Measurements from ENCODE around the gene SLC15A4. TPM values are rescaled to one million over a fixed set of nuclear protein-coding genes. Genes with fewer than 3 reads are reported as not detected.

SLC15A4 gene
- total RNA-seq, 4 donors from 2014 or later, result 32.6 to 44.2 (median 39.7) TPM

DNA sequence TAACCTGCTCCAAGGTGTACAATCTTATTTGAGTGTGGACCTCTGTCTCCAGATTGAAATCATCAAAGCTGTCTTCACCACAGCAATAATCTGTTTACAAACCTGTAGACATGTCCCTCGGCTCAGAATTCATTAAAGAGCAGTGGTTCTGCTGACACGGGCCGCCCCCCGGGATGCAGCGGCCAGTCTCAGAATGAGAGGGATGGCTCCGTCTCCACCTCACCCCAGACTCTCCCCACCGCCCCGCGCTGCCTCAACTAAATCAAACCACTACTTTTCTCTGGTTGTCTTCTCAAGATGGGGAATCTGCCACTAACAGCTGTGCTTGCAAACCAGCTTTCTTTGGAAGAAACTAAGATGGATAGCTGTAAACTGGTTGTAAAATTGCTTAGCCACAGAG lies 56.2 kb downstream of the SLC15A4 start:
- TF ChIP-seq, protein P1, sequence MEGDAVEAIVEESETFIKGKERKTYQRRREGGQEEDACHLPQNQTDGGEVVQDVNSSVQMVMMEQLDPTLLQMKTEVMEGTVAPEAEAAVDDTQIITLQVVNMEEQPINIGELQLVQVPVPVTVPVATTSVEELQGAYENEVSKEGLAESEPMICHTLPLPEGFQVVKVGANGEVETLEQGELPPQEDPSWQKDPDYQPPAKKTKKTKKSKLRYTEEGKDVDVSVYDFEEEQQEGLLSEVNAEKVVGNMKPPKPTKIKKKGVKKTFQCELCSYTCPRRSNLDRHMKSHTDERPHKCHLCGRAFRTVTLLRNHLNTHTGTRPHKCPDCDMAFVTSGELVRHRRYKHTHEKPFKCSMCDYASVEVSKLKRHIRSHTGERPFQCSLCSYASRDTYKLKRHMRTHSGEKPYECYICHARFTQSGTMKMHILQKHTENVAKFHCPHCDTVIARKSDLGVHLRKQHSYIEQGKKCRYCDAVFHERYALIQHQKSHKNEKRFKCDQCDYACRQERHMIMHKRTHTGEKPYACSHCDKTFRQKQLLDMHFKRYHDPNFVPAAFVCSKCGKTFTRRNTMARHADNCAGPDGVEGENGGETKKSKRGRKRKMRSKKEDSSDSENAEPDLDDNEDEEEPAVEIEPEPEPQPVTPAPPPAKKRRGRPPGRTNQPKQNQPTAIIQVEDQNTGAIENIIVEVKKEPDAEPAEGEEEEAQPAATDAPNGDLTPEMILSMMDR (IDR thresholded peaks at IDR 0.05; ENCODE audit: low read depth), result no peak

DNA sequence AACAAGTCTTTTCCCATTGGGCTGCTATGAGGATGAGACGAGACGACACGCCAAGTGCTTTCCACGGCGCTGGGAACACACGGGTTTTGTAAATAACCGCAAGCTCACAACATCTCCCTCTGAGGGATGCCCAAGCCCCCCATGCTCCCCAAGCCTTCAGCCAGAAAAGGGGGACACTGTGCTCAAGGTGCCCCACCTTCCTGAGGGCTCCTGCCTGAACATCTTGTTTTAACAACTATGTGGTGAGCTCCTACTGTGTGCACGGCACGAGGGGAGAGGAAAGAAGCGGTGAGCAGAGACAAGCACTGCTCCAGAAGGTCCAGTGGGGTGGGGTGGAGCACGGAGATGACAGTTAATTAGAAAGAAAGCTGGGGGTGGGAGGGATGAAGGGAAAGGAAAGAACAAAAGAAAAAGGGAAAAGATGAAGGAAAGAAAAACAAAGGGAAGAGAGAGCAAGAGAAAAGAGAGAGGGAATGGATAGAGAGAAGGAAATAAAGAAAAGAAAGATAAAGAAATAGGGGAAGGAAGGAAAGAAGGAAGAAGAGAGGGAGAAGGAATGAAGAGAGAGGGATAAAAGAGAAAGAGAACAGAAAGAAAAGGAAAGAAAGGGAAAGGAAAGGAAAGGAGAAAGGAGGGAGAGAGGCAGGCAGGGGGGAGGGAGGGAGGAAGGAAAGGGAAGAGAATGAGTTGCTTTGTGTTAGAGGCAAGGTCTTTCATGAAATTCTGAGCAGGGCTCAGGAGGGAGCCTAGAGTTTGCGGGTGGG lies 56.8 kb downstream of the SLC15A4 start:
- TF ChIP-seq, protein P1 (IDR thresholded peaks at IDR 0.05; ENCODE audit: low read depth), result no peak

DNA sequence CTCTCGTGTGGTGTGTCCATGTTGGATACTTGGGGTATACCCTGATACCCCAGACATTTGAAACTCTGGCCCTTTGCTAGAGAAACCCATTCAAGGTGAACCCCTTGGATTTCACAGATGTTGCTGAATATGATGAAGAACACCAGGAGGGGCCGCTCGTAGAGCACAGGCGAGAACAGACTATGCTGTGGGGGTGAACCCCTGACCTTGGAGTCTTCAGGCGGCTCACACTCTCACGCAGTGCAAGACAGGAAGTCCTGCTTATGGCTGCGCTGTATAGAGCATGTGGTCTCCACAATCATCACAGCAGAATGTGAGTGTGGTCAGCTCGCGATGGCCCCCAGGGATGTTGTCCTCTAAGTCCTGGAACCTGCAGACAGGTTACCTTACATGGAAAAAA lies 60.4 kb downstream of the SLC15A4 start:
- TF ChIP-seq, protein P1 (IDR thresholded peaks at IDR 0.05; ENCODE audit: low read depth), result no peak

DNA sequence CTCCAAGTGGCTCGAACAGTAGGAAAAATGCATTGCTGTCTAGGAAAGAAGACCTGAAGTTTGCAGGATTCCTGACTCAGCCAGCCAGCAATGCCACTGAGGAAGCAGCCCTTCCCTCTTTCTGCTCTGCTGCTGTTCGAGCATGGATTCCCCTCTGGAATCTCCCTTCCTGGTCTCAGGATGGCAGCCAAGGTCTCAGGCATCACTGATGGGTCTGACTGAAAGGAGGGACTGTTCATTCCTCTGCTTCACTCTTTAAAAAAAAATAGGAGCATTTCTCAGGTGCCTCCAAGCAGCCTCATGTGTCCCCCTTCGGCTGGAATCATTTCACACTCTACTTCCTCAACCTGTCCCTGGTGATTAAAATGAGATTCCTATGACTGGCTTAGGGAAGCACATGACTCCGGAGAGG lies 62.4 kb downstream of the SLC15A4 start:
- TF ChIP-seq, protein P1 (IDR thresholded peaks at IDR 0.05; ENCODE audit: low read depth), result no peak

DNA sequence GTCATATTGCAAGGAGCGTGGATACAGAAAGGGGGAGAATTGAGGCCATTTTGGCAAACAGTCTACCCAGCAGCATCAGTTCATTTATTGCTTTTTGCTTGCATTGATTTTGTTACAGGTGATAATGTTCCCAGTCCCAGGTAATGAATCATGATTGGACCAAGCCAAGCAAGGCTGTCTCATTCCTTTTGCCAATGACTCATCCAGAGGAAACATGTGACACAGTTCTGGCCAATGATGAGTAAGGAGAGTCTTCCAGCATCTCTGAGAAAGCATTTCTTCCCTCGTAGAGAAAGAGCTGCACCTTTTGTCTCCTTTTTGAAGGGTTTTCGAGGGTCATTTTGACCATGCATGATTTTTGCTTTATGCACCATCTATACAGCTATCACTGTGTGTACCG lies 68.2 kb downstream of the SLC15A4 start:
- TF ChIP-seq, protein P1 (IDR thresholded peaks at IDR 0.05; ENCODE audit: low read depth), result no peak

DNA sequence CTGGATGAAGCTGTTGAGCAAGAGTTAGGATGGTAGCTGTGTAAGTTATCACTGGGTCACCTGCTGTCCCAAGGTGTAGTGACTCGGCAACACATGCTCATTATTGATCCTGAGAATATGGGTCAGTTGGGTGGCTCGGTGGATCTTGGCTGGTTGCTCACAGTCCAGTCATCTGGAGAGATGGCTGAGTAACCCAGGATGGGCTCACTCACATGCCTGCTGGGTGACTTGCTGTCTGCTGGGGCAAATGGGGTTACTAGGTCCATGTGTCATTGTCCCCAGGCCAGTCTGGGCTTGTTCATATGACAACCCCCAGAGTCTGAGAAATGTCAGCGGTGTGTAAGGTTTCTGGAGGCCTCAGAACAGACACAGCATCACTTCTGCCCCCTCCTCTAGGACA lies 69.5 kb downstream of the SLC15A4 start:
- TF ChIP-seq, protein P1 (IDR thresholded peaks at IDR 0.05; ENCODE audit: low read depth), result no peak

DNA sequence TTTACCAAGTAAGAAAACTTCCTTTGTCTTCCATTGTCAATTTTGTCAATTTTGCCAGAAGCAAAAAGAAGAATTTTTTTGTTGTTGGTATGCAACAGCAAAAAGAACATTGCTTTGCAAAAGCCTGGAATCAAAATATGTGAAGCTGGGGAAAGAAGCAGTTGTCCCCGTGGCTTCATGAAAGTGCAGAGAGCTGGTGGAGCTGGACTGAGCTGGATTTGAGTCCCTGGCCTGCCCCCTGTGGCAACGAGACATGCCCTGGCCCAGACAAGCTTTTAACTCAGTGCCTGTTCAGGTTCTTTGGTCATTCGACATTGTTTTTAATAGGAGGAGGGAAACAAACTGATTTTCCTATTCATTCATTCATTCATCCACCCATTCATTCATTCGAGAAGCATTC lies 70.3 kb downstream of the SLC15A4 start:
- TF ChIP-seq, protein P1 (IDR thresholded peaks at IDR 0.05; ENCODE audit: low read depth), result no peak
